HG03442 (cell line): ENCODE results near the gene DIAPH3.
A peak's percentile ranks its signal among the peaks of the same experiment; 100 is the strongest.

Source experiments
- ATAC-seq: cut with Tn5 transposase; IDR thresholded peaks from one replicate; pipeline ENCODE4 v1.9.1; 2021; ENCODE audit warnings: mild to moderate bottlenecking, moderate library complexity; ENCODE audit not compliant: unreplicated experiment

DIAPH3 gene

DNA sequence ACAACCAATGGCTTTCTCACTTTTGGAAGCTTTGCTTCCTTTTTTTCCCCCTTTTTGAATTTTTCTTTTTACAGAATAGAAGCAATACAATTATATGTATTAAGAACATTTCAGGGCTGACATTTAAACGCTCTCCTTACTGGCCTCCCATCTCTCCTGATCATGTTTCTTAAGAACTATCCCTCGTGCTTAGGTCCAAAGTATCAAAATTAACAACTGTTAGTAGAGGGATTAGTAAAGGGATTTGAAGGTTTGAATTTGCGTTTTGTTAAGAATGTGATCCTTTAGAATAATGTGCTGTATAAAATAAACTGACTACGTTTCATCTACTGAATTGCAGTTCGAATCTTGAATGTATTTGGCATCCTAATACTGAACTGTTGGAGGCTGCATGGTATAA, 424.8 kb downstream of the DIAPH3 start:
- no peak for ATAC-seq

GRCh38 chr13:59734393-59734792, 429.3 kb downstream of the DIAPH3 start:
- peak; percentile 100 for ATAC-seq

- no peak for ATAC-seq
Observed at GRCh38 chr13:59733744-59734143, 430.0 kb downstream of the DIAPH3 start.

GRCh38 chr13:59730026-59730425, 433.7 kb downstream of the DIAPH3 start:
- ATAC-seq = no peak

- ATAC-seq = no peak
Observed at GRCh38 chr13:59728896-59729545, 434.7 kb downstream of the DIAPH3 start.

DNA sequence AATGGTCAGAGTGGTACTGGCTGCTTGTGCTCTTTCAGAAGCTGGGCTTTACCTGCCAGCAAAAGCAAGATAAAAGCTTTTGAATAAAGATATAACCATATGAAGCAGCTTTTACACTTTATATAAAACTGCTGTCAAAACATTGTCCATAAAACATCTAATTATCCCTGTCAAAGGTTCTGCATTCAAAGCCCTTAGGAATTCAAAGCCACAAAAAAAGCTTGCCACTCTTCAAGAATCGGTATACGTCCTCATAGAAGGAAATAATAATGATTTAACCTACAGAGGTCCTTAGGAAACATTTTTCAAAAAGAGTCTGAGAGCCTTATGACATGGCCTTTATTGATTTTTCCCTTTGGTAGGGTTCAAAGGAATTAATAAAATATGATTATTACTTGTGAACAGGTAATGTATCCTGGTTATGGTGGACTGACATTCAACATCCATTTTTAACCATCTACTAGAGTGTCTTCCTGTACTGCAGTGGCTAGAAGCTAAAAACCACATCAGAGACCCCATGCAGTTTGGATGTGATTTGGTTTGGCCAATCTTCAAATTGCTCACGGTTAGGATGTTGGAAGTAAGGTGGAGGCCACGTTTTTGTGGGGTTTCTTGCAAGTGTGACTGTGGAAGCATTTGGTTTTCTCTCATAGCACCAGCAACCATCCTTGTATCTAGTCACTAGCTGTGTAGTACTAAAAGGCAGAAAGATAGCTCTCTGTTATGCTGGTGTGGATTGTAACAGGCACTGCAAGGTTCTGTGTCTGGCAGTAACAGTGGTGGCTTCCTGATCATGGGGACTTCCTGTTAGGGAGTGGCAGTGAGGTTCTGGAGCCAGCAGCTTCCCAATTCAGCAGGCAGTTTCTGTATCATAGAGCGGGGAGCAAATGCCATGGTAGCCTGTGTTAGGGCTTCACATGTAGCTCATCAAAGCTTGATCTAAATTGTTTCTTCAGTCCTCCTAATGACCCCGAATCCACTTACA, 441.5 kb downstream of the DIAPH3 start:
- no peak for ATAC-seq

DNA sequence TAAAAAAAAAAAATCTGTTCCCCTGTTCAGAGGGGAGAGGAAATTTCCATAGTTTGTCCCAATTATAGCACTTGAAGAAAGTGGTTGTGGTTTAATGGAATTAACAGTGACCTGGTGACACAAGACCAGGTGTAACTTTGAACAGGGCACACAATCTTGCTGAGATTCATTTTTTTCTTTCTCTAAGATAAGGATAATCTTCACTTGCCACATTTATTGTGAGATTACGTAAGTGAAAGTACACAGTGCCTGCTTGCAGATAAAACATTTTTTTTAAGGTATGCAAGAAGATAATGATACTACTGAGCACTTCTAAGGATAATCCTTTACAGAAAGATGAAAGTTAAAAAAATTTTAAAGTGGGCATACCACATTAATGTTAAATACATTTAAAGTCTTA, 448.1 kb downstream of the DIAPH3 start:
- no peak for ATAC-seq

GRCh38 chr13:59710996-59711701, 452.6 kb downstream of the DIAPH3 start:
- ATAC-seq = no peak

DNA sequence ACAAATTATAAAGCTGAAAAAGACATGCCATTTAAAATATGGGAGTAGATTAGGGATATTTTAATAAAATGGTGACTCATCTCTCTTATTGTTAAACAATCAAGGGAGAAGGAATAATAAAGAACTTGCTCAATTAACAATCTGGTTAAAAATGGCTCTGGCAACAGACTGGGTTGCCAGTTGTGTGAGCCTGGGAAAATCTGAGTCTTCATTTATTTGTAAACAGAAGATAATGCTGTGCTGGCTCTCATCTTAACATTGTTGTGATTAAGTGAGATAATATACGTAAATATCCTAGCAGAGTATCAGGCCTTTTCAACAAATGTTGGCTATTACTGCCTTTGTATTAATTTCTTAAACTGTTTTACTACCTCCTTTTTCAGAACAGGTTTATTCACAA, 453.3 kb downstream of the DIAPH3 start:
- ATAC-seq = no peak

GRCh38 chr13:59706101-59706976, 457.4 kb downstream of the DIAPH3 start:
- no peak for ATAC-seq

DNA sequence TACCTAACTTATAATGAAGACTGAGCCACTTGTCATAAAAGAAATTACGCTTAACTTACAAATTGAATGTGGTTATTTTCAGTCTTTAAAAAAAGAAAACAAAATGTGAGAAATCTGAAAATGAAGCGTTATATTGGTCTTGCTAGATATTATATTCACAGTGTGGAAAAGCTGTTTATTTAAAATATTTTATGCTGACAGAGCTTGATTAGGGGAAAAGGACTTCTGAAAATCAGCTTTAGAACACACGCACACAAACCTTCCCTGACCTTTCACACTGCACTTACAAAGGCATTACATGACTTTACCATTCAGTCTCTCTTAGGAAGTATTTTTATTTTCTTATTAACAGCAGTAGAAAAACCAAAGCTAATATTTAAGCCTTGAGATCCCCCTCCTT, 461.5 kb downstream of the DIAPH3 start:
- no peak for ATAC-seq

GRCh38 chr13:59701261-59701660, 462.5 kb downstream of the DIAPH3 start:
- ATAC-seq = no peak

- no peak for ATAC-seq
Observed at GRCh38 chr13:59700281-59700680, 463.4 kb downstream of the DIAPH3 start.

- ATAC-seq = no peak
Observed at GRCh38 chr13:59696271-59696670, 467.5 kb downstream of the DIAPH3 start.

DNA sequence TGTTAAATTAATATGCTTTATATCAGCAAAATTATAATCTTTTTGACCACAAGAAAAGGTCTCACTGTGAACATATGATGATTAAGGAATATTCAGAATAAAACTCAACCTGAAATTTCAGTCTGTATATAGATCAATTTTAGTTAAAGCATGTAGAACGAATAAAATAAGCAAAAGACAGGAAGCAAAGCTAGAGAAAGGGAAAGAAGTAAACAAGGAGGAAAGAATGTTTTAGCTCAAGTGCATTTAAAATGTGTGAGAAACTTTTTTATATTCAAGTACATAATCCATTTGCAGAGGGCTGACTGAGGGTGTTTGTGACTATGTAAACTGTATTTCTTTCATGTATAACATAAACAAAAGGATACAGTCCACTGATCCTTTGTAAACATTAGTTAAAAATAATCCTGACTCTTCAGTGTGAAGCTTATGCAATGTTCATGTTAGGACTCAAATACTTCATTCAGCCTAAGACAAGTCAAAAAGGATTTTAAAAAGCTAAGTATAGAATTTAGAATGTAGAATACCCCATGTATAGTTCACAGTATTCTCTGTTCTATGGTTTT, 472.1 kb downstream of the DIAPH3 start:
- no peak for ATAC-seq

DNA sequence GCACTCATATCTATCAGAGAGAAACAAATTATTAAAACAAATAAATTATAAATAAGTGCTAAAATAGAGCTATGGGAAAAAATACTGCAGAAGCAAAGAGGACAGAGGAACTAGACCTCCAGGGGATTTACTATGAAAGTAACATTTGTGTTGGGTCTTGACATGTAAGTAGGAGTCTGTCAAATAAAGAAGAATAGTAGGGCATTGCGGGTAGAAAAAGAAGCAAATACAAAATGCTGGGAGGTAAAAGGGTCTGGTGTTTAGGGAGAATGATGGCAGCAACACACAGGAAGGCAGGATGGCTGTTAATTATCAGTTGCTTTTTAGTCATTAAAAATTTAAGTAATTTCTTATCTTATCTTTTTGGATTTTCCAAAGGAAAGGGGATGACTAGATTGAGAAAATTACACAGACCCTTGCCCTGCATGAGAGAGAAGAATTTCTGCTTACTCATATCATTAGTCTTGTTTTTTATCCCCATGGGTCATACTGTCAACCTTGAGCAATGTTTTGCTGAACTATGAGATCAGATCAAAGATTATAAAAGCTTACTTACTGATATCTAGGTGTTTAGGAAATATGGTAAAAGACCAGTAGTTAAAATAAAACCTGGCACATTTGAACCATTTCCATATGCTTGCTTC, 472.7 kb downstream of the DIAPH3 start:
- ATAC-seq = no peak

DNA sequence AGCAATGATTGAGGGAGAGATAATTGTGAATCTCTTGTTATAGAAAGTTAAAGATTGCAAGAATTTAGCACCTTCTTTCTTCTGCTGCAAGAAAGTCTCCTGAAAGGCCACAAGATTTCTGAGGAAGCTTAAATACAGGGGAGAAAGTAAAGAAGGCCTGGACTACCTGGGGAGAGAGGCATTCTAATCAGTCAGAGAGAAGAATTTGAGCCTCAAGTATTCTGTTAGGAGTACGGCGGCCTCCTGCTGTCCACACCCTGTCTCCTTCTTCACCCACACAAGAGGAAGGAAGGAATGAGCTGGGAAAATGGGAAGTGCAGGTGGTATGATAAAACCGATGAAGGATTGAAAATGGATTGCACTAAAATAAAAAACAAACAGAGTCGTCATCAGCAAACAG, 474.7 kb downstream of the DIAPH3 start:
- ATAC-seq = no peak

- ATAC-seq = no peak
Observed at GRCh38 chr13:59686798-59687394, 476.8 kb downstream of the DIAPH3 start.

GRCh38 chr13:59684105-59684504, 479.6 kb downstream of the DIAPH3 start:
- no peak for ATAC-seq
